SH-SY5Y (cell line): ENCODE results near the gene AHSG.

Experiments used
- GATA2 ChIP-seq: IDR thresholded peaks from 2 replicates; pipeline ENCODE4 v1.6.1; 2011; ENCODE audit warnings: mild to moderate bottlenecking, low read depth, low read length
- GATA3 ChIP-seq: IDR thresholded peaks from 2 replicates; pipeline ENCODE4 v1.6.1; 2011; ENCODE audit warnings: low read depth, mild to moderate bottlenecking, low read length, moderate library complexity

GRCh38 chr3:186614266-186614596 lies 1.4 kb downstream of the AHSG start:
- TF ChIP-seq GATA2 (no peak), GATA3 (no peak)
